Right ventricle myocardium superior (tissue), 1 donor: ENCODE measurements around the gene TSPAN9. TPM values are rescaled to one million over a fixed set of nuclear protein-coding genes. Genes with fewer than 3 reads are reported as not detected.
A peak's percentile ranks its signal among the peaks of the same experiment; 100 is the strongest.

Experiments used
- ATAC-seq: fragments of 200-7000 bp; cut with Tn5 transposase; one replicate; pipeline ENCODE4 v1.9.1; 2020; ENCODE audit warnings: mild to moderate bottlenecking; ENCODE audit not compliant: poor library complexity
- DNase-seq: peaks from one replicate; pipeline ENCODE4 v3.0.0-alpha.2; 2020
- intact Hi-C: fragments of 100-400 bp; cut with DNase I; formaldehyde crosslinking; loops from one replicate; pipeline ENCODE4 v1.11.2; 2022
- long read RNA-seq: library from polyadenylated mRNA; unstranded; transcript quantifications from one replicate; pipeline ENCODE4 v2.0.0, GENCODE V29; 2021
- total RNA-seq: library from RNA; stranded (reverse); fragmentation: NEBNext Ultra II Directional; extraction: Animal tissue kit (Norgen Biotek cat#: 25700); gene quantifications from one replicate; pipeline ENCODE4 v1.2.1, GENCODE V29; 2021
- donor health status: DM: no; HTN: yes; CAD: no; lungs with severe emphysema.

Gene TSPAN9, protein sequence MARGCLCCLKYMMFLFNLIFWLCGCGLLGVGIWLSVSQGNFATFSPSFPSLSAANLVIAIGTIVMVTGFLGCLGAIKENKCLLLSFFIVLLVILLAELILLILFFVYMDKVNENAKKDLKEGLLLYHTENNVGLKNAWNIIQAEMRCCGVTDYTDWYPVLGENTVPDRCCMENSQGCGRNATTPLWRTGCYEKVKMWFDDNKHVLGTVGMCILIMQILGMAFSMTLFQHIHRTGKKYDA
- 156 TPM for total RNA-seq
- long read RNA-seq, full-length matches to known transcripts, result 11 of 58 reads
- long read RNA-seq, partial matches to known transcripts, result 19 of 58 reads
- long read RNA-seq, other reads (novel, unspliced or antisense), result 28 of 58 reads

DNA sequence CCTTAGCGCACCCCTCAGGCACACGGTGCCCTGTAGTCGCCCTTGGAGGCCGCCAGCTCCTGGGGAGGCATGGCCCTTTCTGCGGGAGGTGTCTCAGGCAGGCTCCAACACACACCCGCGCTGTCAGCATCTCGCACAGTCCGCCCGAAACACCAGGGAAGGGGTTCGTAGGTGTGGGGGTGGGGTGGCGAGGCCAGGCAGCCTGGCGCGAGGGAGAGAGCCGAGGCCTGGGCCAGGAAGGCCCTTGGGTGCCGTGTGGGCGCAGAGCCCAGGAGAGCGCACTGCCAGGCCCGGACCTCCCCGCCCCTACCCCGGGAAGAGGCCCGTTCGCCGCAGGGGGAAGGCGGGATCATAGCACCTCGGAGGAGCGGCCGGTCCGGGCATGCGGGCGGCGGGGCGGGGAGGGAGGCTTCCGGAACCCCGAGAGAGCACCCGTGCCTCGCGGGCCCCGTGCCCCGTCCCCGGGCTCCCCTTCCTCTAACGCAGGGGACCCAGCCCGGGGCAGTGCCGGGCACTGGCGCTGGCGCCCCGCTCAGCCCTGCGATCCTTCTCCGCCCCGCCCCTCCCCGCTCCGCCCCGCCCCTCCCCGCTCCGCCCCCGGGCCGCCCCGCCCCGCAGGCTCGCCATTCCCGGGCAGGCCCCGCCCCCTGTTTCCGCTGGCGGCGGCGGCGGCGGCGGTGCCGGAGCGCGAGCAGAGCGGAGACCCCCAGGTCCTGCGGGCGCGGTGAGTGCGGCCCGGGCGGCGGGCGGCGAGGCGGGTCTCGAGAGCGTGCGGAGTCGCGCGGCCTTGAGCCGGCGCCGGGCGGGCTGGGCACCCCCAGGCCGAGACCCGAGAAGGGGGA is at the start of gene TSPAN9:
TSPAN9 (plus strand) TSS at position 650 of the 842 bp plus-strand sequence. CDS start 123,815 bp downstream, outside the sequence.
- DNase-seq, result peak; percentile 88
- ATAC-seq, result peak; percentile 92
- intact Hi-C loops, result loop anchor here (10.0 kb wide), 1 partner anchor 128 kb away; no protein-coding TSS in a partner anchor

DNA sequence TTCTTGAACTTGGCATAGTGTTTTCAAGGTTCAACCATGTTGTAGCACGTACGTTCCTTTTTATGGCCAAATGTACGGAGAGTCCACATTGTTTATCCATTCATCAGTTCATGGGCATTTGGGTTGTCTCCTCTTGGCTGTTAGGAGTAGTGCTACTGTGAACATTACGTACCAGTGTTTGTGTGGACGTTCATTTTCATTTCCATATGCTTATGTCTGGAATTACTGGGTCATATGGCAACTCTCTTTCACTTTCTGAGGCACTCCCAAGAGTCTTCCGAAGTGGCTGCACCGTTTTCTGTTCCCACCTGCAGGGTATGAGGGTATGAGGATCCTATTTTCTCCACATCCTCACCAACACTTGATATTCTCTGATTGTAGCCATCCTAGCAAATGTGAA is 49.1 kb upstream of the TSPAN9 start:
- ATAC-seq (no peak), DNase-seq (no peak)

DNA sequence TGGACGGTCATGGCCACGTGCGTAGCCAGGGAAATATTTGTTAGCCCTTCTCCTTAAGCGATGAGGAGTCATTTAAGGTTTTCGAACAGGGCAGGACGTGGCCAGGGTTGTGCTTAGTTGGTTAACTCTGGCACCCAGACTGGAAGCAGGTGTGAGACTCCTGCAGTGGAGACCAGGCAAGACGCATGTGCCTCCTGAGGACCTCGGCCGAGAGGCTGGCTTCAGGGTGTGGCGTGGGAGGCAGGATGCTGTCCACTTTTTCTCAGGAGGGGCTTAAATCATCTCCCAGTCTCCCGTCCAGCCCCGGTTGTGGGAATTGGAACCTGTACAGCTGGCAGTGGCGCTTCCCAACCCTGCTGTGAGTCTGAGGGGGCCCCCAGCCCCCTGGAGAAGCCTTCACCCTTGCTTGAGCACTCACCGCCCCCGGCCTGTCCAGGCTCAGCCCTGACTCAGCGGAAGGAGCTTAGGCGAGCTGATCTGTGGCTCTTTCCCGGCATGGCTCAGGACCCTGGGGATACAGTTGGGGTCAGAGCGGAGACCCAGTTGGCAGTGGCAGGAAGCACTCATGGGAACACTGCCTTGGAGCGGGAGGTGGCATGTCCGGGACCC is 46.3 kb upstream of the TSPAN9 start:
- no peak for DNase-seq
- intact Hi-C loops, result loop anchor here (5.0 to 10.0 kb wide), 2 partner anchors 86 to 179 kb away; no protein-coding TSS in a partner anchor
- no peak for ATAC-seq

More for the DNA sequence above, 49.1 kb upstream of the TSPAN9 start:
- intact Hi-C loops, result no loop called here

DNA sequence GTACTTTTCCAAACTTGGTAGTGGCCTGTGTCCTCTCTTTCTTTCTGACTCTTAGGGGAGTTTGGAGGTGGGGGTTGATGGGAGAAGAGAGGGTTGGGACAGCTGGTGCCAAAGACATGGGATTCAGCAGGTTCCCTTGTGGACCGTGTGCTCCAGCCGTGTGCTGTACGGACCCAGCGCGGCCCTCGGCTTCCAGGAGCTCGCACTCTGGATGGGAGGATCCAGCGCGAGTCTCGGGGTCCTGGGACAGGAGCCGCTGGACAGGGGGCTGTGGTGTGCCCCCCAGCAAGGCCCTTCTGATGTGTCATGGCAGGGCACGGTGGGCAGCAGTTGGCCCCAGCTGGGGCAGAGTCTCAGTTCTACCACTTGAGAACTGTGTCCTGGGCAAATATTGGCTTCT is 45.0 kb upstream of the TSPAN9 start:
- DNase-seq (no peak), ATAC-seq (no peak)
- intact Hi-C loops, result loop anchor here (2.0 to 10.0 kb wide), 3 partner anchors 87 to 180 kb away; no protein-coding TSS in a partner anchor

DNA sequence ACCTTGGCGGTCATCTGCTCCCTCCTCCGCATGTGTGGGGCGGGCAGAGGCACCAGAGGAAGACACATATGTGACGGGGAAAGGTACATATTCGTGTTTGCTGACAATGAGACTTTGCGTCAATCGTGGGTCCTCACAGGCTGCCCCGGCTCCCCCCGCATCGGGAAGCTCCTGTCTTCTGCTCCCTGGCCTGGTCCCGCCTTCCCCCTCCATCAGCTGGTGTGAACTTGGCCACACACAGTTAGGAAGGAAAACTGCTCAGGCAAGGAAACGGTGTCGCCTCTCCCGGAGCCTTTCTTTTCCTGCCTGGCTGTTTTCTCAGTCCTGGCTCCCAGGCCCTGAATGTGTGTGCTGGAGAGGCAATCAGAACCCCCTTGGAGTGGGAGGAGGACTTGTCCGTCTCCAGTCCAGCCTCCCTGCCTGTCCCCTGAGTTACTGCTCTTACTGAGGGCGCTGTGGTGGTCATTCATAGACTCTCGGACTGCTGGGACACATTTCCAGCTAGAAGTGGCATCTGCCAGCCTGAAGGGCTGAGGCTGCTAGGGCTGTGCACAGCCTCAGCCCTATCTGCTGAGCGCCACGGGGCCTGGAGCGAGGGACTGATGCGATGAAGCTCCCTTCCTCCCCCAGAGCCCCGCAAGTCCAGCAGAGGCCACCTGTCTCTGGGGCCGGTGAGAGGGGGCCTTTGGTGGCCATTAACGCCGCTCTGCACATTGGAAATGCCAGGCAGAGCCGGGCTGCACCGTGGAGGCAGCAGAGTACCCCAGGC is 44.2 kb upstream of the TSPAN9 start:
- intact Hi-C loops, result loop anchor here (2.0 to 10.0 kb wide), 3 partner anchors 88 to 181 kb away; no protein-coding TSS in a partner anchor
- DNase-seq (no peak), ATAC-seq (no peak)

DNA sequence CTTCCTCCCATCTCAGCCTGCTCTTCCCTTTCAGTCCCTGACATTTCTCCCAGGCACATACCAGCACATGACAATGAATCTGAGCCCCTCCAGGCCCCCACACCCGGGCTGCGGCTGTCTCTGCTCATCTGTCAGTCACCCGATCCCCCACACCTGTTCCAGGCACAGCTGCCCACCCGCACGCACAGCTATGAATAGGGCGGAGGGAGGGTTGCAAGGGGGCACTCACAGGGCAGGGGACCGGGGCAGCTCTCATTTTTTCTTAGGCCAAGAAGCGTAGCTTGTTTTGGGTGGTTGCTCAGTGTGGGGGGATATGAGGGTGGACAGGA is 43.7 kb upstream of the TSPAN9 start:
- ATAC-seq (no peak), DNase-seq (no peak)
- intact Hi-C loops, result loop anchor here (2.0 to 10.0 kb wide), 3 partner anchors 89 to 181 kb away; no protein-coding TSS in a partner anchor

DNA sequence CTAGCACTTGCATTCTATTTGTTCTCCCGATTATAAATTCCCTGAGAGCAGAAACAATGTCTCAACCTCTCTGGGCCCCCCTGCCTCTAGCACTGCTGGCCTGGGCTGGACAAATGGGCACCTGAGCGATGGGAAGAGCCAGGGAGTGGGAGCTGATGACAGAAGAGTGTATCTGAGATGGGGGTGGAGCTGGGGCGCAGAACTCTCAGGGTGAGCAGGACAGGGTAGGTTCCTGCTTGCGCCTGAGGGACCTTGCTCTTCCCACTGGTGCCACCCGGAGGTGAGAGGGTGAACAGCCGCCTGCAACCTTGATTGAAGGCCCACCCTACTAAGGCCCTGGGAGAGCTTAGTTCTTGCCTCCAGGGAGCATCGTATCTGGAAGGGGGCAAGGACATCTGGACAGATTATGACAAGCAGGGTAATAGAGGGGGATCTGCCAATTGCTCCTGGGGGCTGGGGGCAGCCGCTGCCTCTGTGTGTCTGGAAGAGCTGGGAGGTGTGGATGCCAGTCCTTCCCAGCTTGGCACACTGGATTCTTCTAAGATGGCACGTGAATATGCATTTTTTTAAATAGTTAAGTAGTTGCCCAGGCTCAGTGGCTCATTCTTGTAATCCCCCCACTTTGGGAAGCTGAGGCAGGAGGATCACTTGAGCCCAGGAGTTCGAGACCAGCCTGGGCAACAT is 43.0 kb upstream of the TSPAN9 start:
- ATAC-seq (peak; percentile 90), DNase-seq (peak; percentile 73)
- intact Hi-C loops, result loop anchor here (5.0 to 10.0 kb wide), 2 partner anchors 89 to 182 kb away; no protein-coding TSS in a partner anchor

DNA sequence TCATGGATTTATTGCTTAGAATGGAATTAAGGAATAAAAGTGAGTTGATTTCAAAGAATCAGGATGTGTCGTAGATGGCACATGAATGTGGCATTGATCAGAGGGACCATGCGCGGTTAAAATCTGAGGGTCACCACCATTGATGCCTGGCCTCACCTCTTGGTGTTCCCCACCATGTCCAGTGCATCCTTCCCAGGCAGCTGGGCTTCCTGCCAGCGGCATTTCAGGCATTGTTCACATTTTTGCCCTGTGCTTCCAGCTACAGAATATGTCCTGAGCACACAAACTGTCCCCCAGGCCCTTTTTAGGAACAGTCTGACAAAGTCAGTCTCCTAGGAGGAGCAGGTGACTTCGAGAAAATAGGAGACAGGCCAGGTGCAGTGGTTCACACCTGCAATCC is 42.0 kb upstream of the TSPAN9 start:
- ATAC-seq, result peak; percentile 21
- intact Hi-C loops, result loop anchor here (10.0 kb wide), 1 partner anchor 90 kb away; no protein-coding TSS in a partner anchor
- no peak for DNase-seq

DNA sequence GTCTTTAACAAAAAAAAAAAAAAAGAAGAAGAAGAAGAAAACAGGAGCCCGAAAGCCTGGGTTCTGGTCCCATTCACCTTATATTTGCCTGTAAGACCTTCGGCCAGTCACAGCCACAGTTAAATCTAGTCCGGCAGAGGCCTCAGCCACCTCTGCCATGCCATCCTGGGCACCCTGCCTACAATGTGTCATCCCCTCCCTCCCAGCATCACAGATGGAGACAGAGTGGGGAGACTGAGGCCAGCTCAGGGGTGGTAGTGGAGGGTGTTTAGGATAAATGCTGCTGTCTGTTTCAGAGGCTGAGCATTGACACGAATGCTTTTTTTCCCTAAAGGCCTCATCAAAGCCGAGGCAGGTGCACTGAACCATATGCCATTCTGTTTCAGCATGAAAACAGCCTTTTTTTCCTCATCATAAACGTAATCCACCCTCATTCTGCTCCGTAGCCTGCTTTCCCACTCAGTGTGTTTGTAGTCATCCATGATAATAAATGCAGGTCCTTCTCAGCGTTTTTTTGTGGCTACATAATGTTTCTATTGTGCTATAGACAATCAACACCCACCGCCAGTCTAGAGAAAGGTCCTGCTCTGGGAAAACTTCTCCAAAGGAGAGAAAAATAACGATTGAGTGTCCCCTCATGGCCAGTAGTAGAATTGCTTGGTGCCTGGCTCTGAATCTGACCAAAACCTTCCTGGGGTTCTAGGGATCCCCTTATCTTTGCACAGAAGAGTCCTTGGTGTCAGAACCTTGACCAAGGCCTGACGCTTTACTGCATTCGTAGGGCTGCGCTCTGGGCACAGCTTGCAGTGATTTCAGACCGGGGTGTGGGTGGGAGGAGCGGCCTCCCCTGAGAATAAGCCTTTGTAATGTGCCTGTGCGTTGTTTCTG is 41.1 kb upstream of the TSPAN9 start:
- DNase-seq (no peak), ATAC-seq (no peak)
- intact Hi-C loops, result loop anchor here (10.0 kb wide), 1 partner anchor 91 kb away; no protein-coding TSS in a partner anchor

DNA sequence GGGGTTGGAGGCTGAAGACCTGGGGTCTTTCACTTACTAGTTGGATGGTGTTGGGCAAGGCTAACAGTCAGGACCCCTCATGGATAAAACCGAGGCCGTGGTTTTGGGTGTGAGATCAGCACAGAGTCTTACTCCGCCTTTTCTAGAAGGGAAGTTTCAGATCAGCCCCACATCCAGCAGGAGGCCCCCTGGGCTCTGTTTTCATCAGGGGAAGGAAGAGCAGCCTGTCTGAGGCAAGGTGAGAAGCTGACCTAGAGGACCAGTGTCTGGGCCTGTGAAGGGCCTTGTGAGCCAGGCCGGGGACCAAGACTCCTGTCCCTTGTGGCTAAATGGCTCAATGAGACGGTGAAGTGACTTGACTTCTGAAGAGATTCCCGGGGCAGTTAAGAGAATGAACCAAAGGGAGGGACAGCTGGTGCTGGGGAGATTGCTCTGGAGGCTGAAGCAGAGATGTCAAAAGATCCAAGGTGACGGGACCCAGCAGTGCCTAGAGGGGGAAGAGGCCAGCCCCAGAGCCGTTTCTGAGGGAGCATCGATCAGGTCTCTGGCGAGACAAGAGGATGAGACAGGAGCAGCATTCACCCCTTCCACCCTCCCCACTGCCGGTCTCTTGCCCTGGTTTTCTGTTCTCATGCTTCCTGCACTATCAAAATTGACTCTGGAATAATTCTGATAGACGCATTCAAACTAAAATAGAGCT is 40.1 kb upstream of the TSPAN9 start:
- ATAC-seq, result no peak
- intact Hi-C loops, result loop anchor here (10.0 kb wide), 1 partner anchor 92 kb away; no protein-coding TSS in a partner anchor
- no peak for DNase-seq

DNA sequence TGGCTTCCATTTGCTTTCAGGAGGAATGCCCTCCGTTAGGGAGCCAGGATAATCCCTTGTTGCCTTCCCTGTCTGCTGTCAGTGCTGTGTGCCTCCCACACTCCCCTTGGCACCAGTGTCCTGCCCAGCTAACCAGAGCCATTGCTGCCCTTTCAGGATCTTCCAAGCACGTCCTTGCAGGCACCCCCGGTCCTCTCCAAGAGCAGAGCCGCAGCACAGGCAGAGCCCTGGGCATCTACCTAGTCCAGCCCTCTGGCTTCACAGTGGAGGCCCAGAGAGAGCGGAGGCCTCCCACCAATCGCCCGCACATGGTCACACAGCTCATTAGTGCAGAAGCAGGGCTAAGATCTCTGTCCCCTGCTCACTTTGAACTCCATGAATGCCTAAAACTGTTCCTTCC is 39.0 kb upstream of the TSPAN9 start:
- DNase-seq (no peak), ATAC-seq (no peak)
- intact Hi-C loops, result loop anchor here (10.0 kb wide), 1 partner anchor 93 kb away; no protein-coding TSS in a partner anchor

DNA sequence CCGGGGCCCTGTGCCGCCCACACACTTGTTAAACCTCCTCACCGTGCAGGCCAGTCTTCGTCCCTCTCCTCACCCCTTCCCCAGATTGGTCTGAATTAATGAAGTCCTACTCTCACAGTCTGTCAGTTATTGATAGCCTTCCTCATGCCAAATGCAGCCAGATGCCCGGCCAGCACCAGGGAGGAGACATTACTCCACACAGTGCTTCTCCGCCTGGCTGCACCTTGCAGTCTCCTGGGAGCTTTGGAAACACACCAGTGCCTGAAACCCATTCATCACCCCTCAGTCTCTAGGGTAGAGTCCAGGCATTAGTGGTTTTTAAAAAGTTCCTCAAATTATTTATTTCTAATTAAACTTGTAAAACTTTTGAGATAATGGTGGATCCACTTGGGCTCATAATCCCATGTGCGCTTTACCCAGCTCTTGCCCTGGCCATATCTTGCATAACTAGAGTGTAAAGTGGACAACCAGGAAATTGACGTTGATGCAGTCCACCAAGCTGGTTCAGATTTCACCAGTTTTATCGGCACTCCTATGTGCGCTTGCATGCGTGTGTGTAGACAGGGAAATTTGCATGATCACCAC is 38.2 kb upstream of the TSPAN9 start:
- DNase-seq (no peak), ATAC-seq (no peak)
- intact Hi-C loops, result loop anchor here (10.0 kb wide), 1 partner anchor 94 kb away; no protein-coding TSS in a partner anchor

DNA sequence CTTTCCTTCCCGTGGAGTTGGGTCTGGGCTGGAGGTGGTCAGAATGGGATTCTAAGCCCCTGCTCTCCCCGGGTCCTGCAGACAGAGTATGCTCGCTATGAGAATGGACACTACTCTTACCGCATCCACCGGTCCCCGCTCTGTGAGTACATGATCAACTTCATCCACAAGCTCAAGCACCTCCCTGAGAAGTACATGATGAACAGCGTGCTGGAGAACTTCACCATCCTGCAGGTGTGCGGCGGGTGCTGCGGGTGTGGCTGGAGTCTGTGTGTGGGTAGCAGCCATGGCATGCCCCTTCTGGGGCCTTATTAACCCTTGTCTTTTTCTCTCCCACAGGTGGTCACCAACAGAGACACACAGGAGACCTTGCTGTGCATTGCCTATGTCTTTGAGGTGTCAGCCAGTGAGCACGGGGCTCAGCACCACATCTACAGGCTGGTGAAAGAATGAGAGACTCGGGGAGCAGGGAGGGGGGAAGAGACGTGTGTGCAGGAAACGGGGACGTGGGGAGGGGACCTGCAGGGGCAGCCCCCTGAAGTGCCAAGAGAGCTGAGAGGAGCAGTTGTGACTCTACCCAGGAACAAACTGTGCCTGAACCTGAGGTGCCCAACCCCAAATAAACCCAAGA is 37.0 kb upstream of the TSPAN9 start:
- DNase-seq (no peak), ATAC-seq (no peak)
- intact Hi-C loops, result no loop called here

DNA sequence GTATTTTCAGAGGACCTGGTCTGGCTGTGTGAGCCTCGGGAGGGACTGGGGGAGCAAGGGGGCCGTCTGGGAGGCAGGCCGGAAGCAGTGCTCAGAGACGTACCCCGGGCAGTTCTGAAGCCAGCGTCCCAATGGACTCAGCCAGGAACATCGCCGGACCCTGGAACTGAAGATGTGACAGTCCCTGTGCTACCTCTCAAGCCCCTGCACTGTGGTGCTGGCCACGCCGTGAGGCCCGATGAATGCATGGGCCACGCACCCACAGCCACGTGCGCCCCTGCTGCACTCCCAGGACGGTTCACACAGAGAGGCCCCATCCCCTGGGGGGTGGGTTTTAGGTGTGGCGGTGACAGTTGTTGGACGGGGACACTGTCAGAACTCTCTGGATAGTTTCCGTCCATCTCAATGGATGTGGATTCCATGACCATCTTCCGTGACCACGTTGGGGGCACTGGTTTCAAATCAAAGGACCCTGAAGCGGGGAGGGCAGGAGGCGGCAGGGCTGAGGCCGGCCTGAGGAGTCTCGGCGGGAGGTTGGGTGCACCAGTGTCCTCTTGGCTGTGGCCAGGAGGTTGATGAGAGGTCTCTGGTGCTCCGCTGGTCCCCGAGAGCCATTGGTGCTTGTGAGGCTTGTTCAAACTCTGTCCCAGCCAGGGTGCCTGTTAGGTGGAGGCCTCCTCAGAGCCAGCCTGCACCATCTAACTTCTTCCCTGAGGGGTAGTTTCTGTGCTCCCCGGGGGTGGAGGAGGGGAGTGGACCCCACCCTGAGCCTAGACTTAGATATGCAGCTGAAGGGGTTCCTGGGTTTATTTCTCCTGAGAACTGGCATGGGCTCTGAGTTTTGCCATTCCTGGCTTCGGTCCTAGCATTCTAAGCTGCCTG is 36.3 kb upstream of the TSPAN9 start:
- DNase-seq (no peak), ATAC-seq (no peak)
- intact Hi-C loops, result no loop called here
